B cell (primary cell): ENCODE data around the gene POP5. TPM values are rescaled to one million over a fixed set of nuclear protein-coding genes. Genes with fewer than 3 reads are reported as not detected.

Source experiments
- ATAC-seq: fragments of 200-7000 bp; cut with Tn5 transposase; one replicate; pipeline ENCODE4 v1.10.0; 2021; ENCODE audit warnings: low read depth, mild to moderate bottlenecking, moderate number of reproducible peaks, moderate library complexity
- CTCF ChIA-PET: fragments of 350-600 bp; sonication (Branson Sonifier 250); formaldehyde crosslinking; loops from one replicate; lab custom pipeline; 2021; ENCODE audit warnings: antibody characterized with exemption, inconsistent platforms; lab: Charles Lee
- POLR2A ChIA-PET: fragments of 350-600 bp; sonication (Branson Sonifier 250); formaldehyde crosslinking; loops from one replicate; lab custom pipeline; 2021; ENCODE audit warnings: antibody characterized with exemption; lab: Charles Lee
- DNase-seq: peaks from one replicate; pipeline ENCODE4 v3.0.0; 2013
- H2AFZ ChIP-seq: 2 replicates; pipeline ENCODE4 v1.6.1; 2012; ENCODE audit warnings: mild to moderate bottlenecking, low read depth, low read length; ENCODE audit not compliant: insufficient read depth, poor library complexity, severe bottlenecking
- H3K27ac ChIP-seq, 2 donors: 1 replicate in 1 of 2; 2 replicates in 1 of 2; pipeline ENCODE4 v1.5.1; 2012 to 2013; ENCODE audit warnings: low read length in 2 of 2, mild to moderate bottlenecking in 2 of 2, moderate library complexity in 1 of 2
- H3K27me3 ChIP-seq, 4 experiments: fragments of 200-600 bp in 1 of 4; sonication (generic) in 1 of 4; replicated peaks in 1 of 4; 1 replicate in 2 of 4; 2 replicates in 2 of 4; pipeline versions ENCODE4 v1.6.1 to v1.7.0; 2013 to 2016; ENCODE audit warnings: low read length in 3 of 4, mild to moderate bottlenecking in 2 of 4, mixed read lengths in 1 of 4, moderate library complexity in 1 of 4; ENCODE audit not compliant: insufficient read depth in 4 of 4, control insufficient read depth in 3 of 4; ENCODE audit errors: control extremely low read depth in 1 of 4
- H3K36me3 ChIP-seq, 2 experiments: replicated peaks in 1 of 2; 1 replicate in 1 of 2; 2 replicates in 1 of 2; pipeline versions ENCODE4 v1.6.1 to v1.7.1; 2013; ENCODE audit warnings: low read length in 1 of 2; ENCODE audit not compliant: insufficient read depth in 2 of 2, control insufficient read depth in 1 of 2; ENCODE audit errors: control extremely low read depth in 1 of 2, extremely low read depth in 1 of 2
- H3K4me1 ChIP-seq, 2 donors: fragments of 200-600 bp in 1 of 2; sonication (generic) in 1 of 2; 1 replicate in 1 of 2; 2 replicates in 1 of 2; pipeline versions ENCODE4 v1.5.1 to v1.6.1; 2013 to 2017; ENCODE audit warnings: low read length in 2 of 2; ENCODE audit not compliant: control insufficient read depth in 2 of 2, insufficient read depth in 2 of 2
- H3K4me2 ChIP-seq: replicated peaks from 2 replicates; pipeline ENCODE3; 2012; ENCODE audit warnings: mild to moderate bottlenecking, low read depth, low read length; ENCODE audit not compliant: poor library complexity, severe bottlenecking
- H3K4me3 ChIP-seq, 5 experiments: fragments of 200-600 bp in 1 of 5; sonication (generic) in 1 of 5; 1 replicate in 3 of 5; 2 replicates in 2 of 5; pipeline versions ENCODE4 v1.5.1 to v1.7.0; 2011 to 2016; ENCODE audit warnings: low read length in 4 of 5, mild to moderate bottlenecking in 4 of 5, low read depth in 2 of 5, control low read depth in 1 of 5, moderate library complexity in 1 of 5; ENCODE audit not compliant: insufficient read depth in 1 of 5; ENCODE audit errors: control extremely low read depth in 1 of 5, extremely low read depth in 1 of 5
- H3K79me2 ChIP-seq: fragments of 200-600 bp; sonication (generic); one replicate; pipeline ENCODE4 v1.6.0; 2016; ENCODE audit warnings: low read length; ENCODE audit not compliant: control insufficient read depth, insufficient read depth
- H3K9ac ChIP-seq: fragments of 200-600 bp; sonication (generic); 2 replicates; pipeline ENCODE4 v1.6.1; 2017; ENCODE audit warnings: mild to moderate bottlenecking, low read length, moderate library complexity
- H3K9me3 ChIP-seq, 3 donors: one replicate each; pipeline versions ENCODE4 v1.6.1 to v1.7.1; 2013; ENCODE audit warnings: low read length in 2 of 3; ENCODE audit not compliant: control insufficient read depth in 2 of 3, insufficient read depth in 1 of 3; ENCODE audit errors: control extremely low read depth in 1 of 3
- H4K20me1 ChIP-seq: 2 replicates; pipeline ENCODE4 v1.6.0; 2012; ENCODE audit warnings: mild to moderate bottlenecking, low read length; ENCODE audit not compliant: insufficient read depth, control insufficient read depth, poor library complexity, severe bottlenecking
- H3K27ac Mint-ChIP-seq: one replicate; pipeline ENCODE4 v1.8.0; 2021; ENCODE audit warnings: mixed read lengths
- H3K27me3 Mint-ChIP-seq: one replicate; pipeline ENCODE4 v1.8.0; 2021; ENCODE audit warnings: mixed read lengths
- H3K4me1 Mint-ChIP-seq: one replicate; pipeline ENCODE4 v1.8.0; 2021; ENCODE audit warnings: mixed read lengths
- H3K4me3 Mint-ChIP-seq: one replicate; pipeline ENCODE4 v1.8.0; 2021; ENCODE audit warnings: mixed read lengths
- H3K9me3 Mint-ChIP-seq: one replicate; pipeline ENCODE4 v1.8.0; 2022; ENCODE audit warnings: mixed read lengths; ENCODE audit not compliant: insufficient read depth
- EZH2 ChIP-seq: IDR thresholded peaks from 2 replicates; pipeline ENCODE4 v1.6.1; 2012; ENCODE audit warnings: borderline replicate concordance, low read depth, mild to moderate bottlenecking, moderate library complexity, low read length; ENCODE audit not compliant: insufficient read depth, poor library complexity, severe bottlenecking
- WGBS: methylation state at CpG from one replicate; pipeline ENCODE4 v1.1.5; 2013; ENCODE audit warnings: missing lambda C conversion rate; ENCODE audit not compliant: insufficient coverage; 5-methylcytosine and 5-hydroxymethylcytosine counted together
- intact Hi-C: fragments of 100-400 bp; cut with micrococcal nuclease; formaldehyde crosslinking; loops from one replicate; pipeline ENCODE4 v1.10.0; 2022
- polyA plus RNA-seq: library from polyadenylated mRNA; depleted of rRNA; stranded (reverse); fragments of >200 nt; gene quantifications from 2 replicates; pipeline ENCODE4 v1.2.3, GENCODE V29; 2012
- total RNA-seq, 2 donors: library from RNA; stranded (reverse); fragments of 120-200 nt in 1 of 2; gene quantifications; 1 replicate in 1 of 2; 2 replicates in 1 of 2; pipeline versions ENCODE4 v1.2.3 to v1.2.4, GENCODE V29; 2013 to 2022
- TF ChIP-seq, protein P1 (sequence below): fragments of 200-600 bp; IDR thresholded peaks from one replicate; pipeline ENCODE4 v1.8.0; 2022; ENCODE audit warnings: antibody characterized with exemption, mild to moderate bottlenecking

POP5 gene
- total and polyA plus RNA-seq, 2 donors (not counting 1 experiment from before 2014, with no cell fraction given), result 60.6 to 107 TPM

- no peaks in the 10 kb centered on the region for H4K20me1 ChIP-seq
- WGBS, result 88% methylated on average over 15 of the region's 17 CpGs
- no peaks in the 10 kb centered on the region for H3K79me2 ChIP-seq
- no peak overlapping the region for H3K4me3 Mint-ChIP-seq
- no peak overlapping the region for H3K27ac ChIP-seq
- H3K27ac Mint-ChIP-seq, result no peak overlapping the region
- POLR2A ChIA-PET, result interaction anchor here (1.0 kb wide), 1 partner anchor 8 kb away, joined by 3 read pairs; the partner anchor contains the start of gene POP5
- no peak for ATAC-seq
- H3K36me3 ChIP-seq, result no peaks in the 10 kb centered on the region
- intact Hi-C loops, result no loop called here
- H3K4me1 Mint-ChIP-seq, result peaks cover 1% of the 10 kb centered on the region
- no peak overlapping the region for H3K4me2 ChIP-seq
- no peaks in the 10 kb centered on the region for H3K9me3 Mint-ChIP-seq
- no peak for DNase-seq
- no peak overlapping the region for H3K4me3 ChIP-seq
- peaks cover 5% of the 10 kb centered on the region in 2 donors for H3K4me1 ChIP-seq
- TF ChIP-seq, protein P1, sequence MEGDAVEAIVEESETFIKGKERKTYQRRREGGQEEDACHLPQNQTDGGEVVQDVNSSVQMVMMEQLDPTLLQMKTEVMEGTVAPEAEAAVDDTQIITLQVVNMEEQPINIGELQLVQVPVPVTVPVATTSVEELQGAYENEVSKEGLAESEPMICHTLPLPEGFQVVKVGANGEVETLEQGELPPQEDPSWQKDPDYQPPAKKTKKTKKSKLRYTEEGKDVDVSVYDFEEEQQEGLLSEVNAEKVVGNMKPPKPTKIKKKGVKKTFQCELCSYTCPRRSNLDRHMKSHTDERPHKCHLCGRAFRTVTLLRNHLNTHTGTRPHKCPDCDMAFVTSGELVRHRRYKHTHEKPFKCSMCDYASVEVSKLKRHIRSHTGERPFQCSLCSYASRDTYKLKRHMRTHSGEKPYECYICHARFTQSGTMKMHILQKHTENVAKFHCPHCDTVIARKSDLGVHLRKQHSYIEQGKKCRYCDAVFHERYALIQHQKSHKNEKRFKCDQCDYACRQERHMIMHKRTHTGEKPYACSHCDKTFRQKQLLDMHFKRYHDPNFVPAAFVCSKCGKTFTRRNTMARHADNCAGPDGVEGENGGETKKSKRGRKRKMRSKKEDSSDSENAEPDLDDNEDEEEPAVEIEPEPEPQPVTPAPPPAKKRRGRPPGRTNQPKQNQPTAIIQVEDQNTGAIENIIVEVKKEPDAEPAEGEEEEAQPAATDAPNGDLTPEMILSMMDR, result no peak
- no peak for TF ChIP-seq EZH2
- H3K9me3 ChIP-seq, result no peaks in the 10 kb centered on the region
- peaks cover 0 to 15% (median 5%) of the 10 kb centered on the region in 4 experiments for H3K27me3 ChIP-seq
- H3K27me3 Mint-ChIP-seq, result peaks cover 3% of the 10 kb centered on the region
- CTCF ChIA-PET, result interaction anchor here (0.5 to 0.7 kb wide), 4 partner anchors 8 to 382 kb away, joined by 3 to 5 read pairs (median 4); partner anchors contain the start of gene POP5
- no peak overlapping the region for H2AFZ ChIP-seq
- H3K9ac ChIP-seq, result no peak overlapping the region
Observed at GRCh38 chr12:120588948-120589930, 8.0 kb upstream of the POP5 start.

DNA sequence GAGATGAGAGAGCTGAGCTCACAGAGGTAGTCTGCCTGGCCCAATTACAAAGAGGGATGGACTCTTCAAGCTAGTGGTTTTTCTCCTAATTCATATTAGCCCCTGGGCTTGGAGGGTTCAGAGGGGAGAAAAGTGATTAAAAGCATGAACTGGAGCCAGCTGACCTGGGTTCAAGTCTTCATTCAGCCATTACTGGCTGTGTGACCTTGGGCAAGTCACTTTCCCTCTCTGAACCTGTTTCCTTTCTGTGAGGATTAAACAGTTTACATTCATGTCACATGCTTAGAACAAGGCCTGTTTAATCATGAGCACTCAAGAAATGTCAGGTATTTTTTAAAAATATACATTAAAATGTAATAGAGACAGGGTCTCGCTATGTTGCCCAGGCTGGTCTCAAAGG is 7.2 kb upstream of the POP5 start:
- Histone ChIP-seq H3K79me2 (no peaks in the 10 kb centered on the region), H3K36me3 (no peaks in the 10 kb centered on the region), H3K4me2 (no peak overlapping the region), H4K20me1 (no peaks in the 10 kb centered on the region), H3K4me3 (no peak overlapping the region), H3K27ac (no peak overlapping the region), H3K27me3 (peaks cover 0 to 23% (median 9%) of the 10 kb centered on the region in 4 experiments), H3K9ac (no peak overlapping the region), H3K9me3 (no peaks in the 10 kb centered on the region), H3K4me1 (peaks cover 14% of the 10 kb centered on the region in 2 donors), H2AFZ (no peak overlapping the region)
- ChIA-PET CTCF (interaction anchor here (0.5 kb wide), 1 partner anchor 134 kb away, joined by 3 read pairs; no protein-coding TSS in a partner anchor), POLR2A (no interaction called here)
- intact Hi-C loops, result no loop called here
- Mint-ChIP-seq H3K9me3 (no peaks in the 10 kb centered on the region), H3K4me1 (peaks cover 8% of the 10 kb centered on the region), H3K27me3 (peaks cover 7% of the 10 kb centered on the region), H3K27ac (no peak overlapping the region), H3K4me3 (no peak overlapping the region)
- ATAC-seq (no peak), DNase-seq (no peak)
- no peak for TF ChIP-seq EZH2
- TF ChIP-seq, protein P1, result no peak
- 100% methylated on average over 1 of the region's 1 CpG for WGBS
